ENCODE measurements around the gene PRSS58.

Gene PRSS58

GRCh38 chr7:142248166-142249160 is 9.4 kb downstream of the PRSS58 start:
- Histone ChIP-seq H3K36me3 (ENCODE audit: insufficient read depth) (no peaks in the 10 kb centered on the region), H4K20me1 (ENCODE audit: insufficient read depth) (no peaks in the 10 kb centered on the region), H2AFZ (ENCODE audit: low read depth) (no peak overlapping the region), H3K79me2 (ENCODE audit: insufficient read depth, low read depth) (no peaks in the 10 kb centered on the region), H3K4me2 (no peak overlapping the region), H3K4me3 (IDR thresholded peaks at IDR 0.05; ENCODE audit: insufficient read depth, low read depth, low read length) (no peak overlapping the region), H3K27me3 (ENCODE audit: insufficient read depth, low read depth) (no peaks in the 10 kb centered on the region), H3K27ac (no peak overlapping the region), H3K4me1 (ENCODE audit: low read depth, poor library complexity, severe bottlenecking) (no peaks in the 10 kb centered on the region), H3K9ac (no peak overlapping the region)
- TF ChIP-seq CTCF (conservative IDR thresholded peaks at IDR 0.05; ENCODE audit: low read depth, low read length), result no peak

- Histone ChIP-seq H3K27ac (no peak overlapping the region), H3K79me2 (ENCODE audit: insufficient read depth, low read depth) (no peaks in the 10 kb centered on the region), H3K36me3 (ENCODE audit: insufficient read depth) (no peaks in the 10 kb centered on the region), H3K4me3 (IDR thresholded peaks at IDR 0.05; ENCODE audit: insufficient read depth, low read depth, low read length) (no peak overlapping the region), H3K9ac (no peak overlapping the region), H3K4me1 (ENCODE audit: low read depth, poor library complexity, severe bottlenecking) (no peaks in the 10 kb centered on the region), H3K27me3 (ENCODE audit: insufficient read depth, low read depth) (no peaks in the 10 kb centered on the region), H2AFZ (ENCODE audit: low read depth) (no peak overlapping the region), H3K4me2 (no peak overlapping the region), H4K20me1 (ENCODE audit: insufficient read depth) (no peaks in the 10 kb centered on the region)
- no peak for TF ChIP-seq CTCF (conservative IDR thresholded peaks at IDR 0.05; ENCODE audit: low read depth, low read length)
Observed at GRCh38 chr7:142243823-142244222, 14.0 kb downstream of the PRSS58 start.

GRCh38 chr7:142240546-142240945 is 17.3 kb downstream of the PRSS58 start:
- no peak overlapping the region for H3K9ac ChIP-seq
- no peak overlapping the region for H2AFZ ChIP-seq (ENCODE audit: low read depth)
- TF ChIP-seq CTCF (conservative IDR thresholded peaks at IDR 0.05; ENCODE audit: low read depth, low read length), result no peak

GRCh38 chr7:142231716-142232115 is 26.1 kb downstream of the PRSS58 start:
- Histone ChIP-seq H2AFZ (ENCODE audit: low read depth) (no peak overlapping the region), H3K4me1 (ENCODE audit: low read depth, poor library complexity, severe bottlenecking) (no peaks in the 10 kb centered on the region), H3K27me3 (ENCODE audit: insufficient read depth, low read depth) (no peaks in the 10 kb centered on the region), H3K4me2 (no peak overlapping the region), H3K79me2 (ENCODE audit: insufficient read depth, low read depth) (no peaks in the 10 kb centered on the region), H3K27ac (no peak overlapping the region), H3K4me3 (IDR thresholded peaks at IDR 0.05; ENCODE audit: insufficient read depth, low read depth, low read length) (no peak overlapping the region), H3K36me3 (ENCODE audit: insufficient read depth) (no peaks in the 10 kb centered on the region), H3K9ac (no peak overlapping the region), H4K20me1 (ENCODE audit: insufficient read depth) (no peaks in the 10 kb centered on the region)
- no peak for TF ChIP-seq CTCF (conservative IDR thresholded peaks at IDR 0.05; ENCODE audit: low read depth, low read length)

More at GRCh38 chr7:142240546-142240945, 17.3 kb downstream of the PRSS58 start:
- Histone ChIP-seq H4K20me1 (ENCODE audit: insufficient read depth) (no peaks in the 10 kb centered on the region), H3K27ac (no peak overlapping the region), H3K4me1 (ENCODE audit: low read depth, poor library complexity, severe bottlenecking) (no peaks in the 10 kb centered on the region), H3K4me2 (no peak overlapping the region), H3K36me3 (ENCODE audit: insufficient read depth) (no peaks in the 10 kb centered on the region), H3K27me3 (ENCODE audit: insufficient read depth, low read depth) (no peaks in the 10 kb centered on the region), H3K79me2 (ENCODE audit: insufficient read depth, low read depth) (no peaks in the 10 kb centered on the region), H3K4me3 (IDR thresholded peaks at IDR 0.05; ENCODE audit: insufficient read depth, low read depth, low read length) (no peak overlapping the region)
